ENCODE measurements around the gene SNCB.

GRCh38 chr5:176628406-176629228 lies 1.7 kb downstream of the SNCB start:
- no peak for TF ChIP-seq PRRX2 (CRISPR knock-in tag; IDR thresholded peaks at IDR 0.05)
- TF ChIP-seq MAX (CRISPR knock-in tag; IDR thresholded peaks at IDR 0.05), result no peak
- TF ChIP-seq CTCF (IDR thresholded peaks at IDR 0.05), result no peak
- no peak for TF ChIP-seq ZNF219 (CRISPR knock-in tag; IDR thresholded peaks at IDR 0.05; ENCODE audit: borderline replicate concordance)
- no peak for TF ChIP-seq ZNF121 (CRISPR knock-in tag; IDR thresholded peaks at IDR 0.05)
- TF ChIP-seq MLX (CRISPR knock-in tag; IDR thresholded peaks at IDR 0.05), result no peak
- TF ChIP-seq GABPB1 (CRISPR knock-in tag; IDR thresholded peaks at IDR 0.05), result no peak
- TF ChIP-seq, protein P1, sequence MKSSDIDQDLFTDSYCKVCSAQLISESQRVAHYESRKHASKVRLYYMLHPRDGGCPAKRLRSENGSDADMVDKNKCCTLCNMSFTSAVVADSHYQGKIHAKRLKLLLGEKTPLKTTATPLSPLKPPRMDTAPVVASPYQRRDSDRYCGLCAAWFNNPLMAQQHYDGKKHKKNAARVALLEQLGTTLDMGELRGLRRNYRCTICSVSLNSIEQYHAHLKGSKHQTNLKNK (CRISPR knock-in tag; IDR thresholded peaks at IDR 0.05), result no peak
- TF ChIP-seq, protein P2, sequence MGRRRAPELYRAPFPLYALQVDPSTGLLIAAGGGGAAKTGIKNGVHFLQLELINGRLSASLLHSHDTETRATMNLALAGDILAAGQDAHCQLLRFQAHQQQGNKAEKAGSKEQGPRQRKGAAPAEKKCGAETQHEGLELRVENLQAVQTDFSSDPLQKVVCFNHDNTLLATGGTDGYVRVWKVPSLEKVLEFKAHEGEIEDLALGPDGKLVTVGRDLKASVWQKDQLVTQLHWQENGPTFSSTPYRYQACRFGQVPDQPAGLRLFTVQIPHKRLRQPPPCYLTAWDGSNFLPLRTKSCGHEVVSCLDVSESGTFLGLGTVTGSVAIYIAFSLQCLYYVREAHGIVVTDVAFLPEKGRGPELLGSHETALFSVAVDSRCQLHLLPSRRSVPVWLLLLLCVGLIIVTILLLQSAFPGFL (CRISPR knock-in tag; IDR thresholded peaks at IDR 0.05; ENCODE audit: borderline replicate concordance), result no peak
- no peak for TF ChIP-seq JUN (CRISPR knock-in tag; IDR thresholded peaks at IDR 0.05)
